C1 segment of cervical spinal cord (tissue), 14 donors: ENCODE measurements around the gene TIGD2.

Experiments
- DNase-seq, 14 donors: peaks; one replicate each; lab custom pipeline; 2025; lab: John Stamatoyannopoulos, UW

Gene TIGD2

GRCh38 chr4:89162496-89162895, 51.2 kb downstream of the TIGD2 start:
- no peak for DNase-seq

- DNase-seq = no peak
Observed at GRCh38 chr4:89162987-89163386, 51.7 kb downstream of the TIGD2 start.

- DNase-seq = no peak
Observed at GRCh38 chr4:89164400-89164799, 53.1 kb downstream of the TIGD2 start.
